ENCODE measurements around the gene PDK4.
"Not testable (repeated sequence)": the region's sequence is repeated elsewhere in the genome, so short reads cannot be mapped to it uniquely, and the experiment has no call there.

Gene PDK4

DNA sequence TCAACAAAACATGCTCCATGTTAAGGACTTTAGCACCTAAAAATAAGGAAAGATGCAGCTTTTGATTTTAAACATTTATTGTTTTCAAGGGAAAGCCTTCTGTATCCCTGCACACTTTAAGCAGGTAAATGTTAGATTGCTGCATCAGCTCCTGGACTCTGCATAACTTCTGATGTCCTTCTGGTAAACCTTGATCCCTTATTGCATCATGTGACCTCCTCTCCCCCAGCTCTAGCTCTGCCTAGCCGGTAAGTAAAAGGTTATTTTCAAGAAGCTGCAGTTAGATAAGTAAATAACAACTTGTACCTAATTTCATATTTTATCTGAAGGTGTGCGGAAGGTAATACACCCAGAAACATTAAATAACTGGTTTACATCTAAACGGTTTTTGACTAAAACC lies 37.5 kb downstream of the PDK4 start:
- DNase-seq = no peak

DNA sequence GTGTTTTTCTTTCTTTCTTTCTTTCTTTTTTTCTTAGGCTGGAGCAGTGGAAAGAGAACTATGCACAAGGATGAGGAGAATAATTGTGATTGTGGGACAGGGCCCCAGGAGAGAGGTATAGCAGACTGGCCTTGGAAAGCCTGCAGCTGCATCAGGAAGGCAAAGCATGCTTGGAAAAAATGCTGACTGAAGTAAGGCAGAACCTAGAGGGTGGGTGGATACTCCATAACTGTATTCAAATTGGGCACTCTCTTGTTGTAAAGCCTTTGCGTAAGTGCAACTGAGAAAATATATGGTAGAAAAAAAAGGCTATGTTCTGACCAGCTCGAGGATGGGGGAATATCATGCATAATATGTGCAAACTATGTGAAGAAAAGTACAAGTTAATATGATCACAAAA lies 39.5 kb downstream of the PDK4 start:
- no peak for DNase-seq

DNA sequence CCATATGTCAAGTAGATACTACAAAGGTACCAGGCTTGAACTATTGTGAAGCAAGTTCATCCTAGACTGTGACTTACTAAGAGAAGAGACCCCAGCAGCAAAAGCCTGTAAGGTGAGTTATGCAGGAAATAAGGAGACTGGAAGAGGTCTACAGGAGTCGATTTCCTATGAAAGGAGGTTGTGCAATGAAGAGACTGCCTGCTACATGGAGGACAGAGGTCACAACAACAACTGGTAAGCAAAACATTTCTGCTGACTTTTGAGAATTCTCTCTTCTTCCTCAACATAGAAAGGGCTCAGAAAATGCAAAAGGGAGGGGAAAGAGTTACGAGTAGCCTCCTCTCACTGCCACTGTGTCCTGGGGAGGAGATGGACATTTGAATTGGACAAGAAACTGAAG lies 42.4 kb downstream of the PDK4 start:
- no peak for DNase-seq

DNA sequence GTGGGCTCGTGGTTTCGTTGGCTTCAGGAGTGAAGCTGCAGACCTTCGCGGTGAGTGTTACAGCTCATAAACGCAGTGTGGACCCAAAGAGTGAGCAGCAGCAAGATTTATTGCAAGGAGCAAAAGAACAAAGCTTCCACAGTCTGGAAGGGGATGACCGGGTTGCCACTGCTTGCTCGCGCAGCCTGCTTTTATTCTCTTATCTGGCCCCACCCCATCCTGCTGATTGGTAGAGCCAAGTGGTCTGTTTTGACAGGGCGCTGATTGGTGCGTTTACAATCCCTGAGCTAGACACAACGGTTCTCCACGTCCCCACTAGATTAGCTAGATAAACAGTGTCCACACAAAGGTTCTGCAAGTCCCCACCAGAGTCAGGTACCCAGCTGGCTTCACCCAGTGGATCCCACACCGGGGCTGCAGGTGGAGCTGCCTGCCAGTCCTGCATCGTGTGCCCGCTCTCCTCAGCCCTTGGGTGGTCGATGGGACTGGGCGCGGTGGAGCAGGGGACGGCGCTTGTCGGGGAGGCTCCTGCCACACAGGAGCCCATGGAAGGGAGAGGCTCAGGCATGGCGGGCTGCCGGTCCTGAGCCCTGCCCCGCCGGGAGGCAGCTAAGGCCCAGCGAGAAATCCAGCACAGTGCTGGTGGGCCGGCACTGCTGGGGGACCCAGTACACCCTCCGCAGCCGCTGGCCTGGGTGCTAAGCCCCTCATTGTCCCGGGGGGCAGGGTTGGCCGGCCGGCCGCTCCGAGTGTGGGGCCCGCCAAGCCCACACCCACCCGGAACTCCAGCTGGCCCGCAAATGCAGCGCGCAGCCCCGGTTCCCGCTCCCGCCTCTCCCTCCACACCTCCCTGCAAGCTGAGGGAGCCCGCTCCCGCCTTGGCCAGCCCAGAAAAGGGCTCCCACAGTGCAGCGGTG lies 44.0 kb downstream of the PDK4 start:
- DNase-seq = not testable (repeated sequence)

DNA sequence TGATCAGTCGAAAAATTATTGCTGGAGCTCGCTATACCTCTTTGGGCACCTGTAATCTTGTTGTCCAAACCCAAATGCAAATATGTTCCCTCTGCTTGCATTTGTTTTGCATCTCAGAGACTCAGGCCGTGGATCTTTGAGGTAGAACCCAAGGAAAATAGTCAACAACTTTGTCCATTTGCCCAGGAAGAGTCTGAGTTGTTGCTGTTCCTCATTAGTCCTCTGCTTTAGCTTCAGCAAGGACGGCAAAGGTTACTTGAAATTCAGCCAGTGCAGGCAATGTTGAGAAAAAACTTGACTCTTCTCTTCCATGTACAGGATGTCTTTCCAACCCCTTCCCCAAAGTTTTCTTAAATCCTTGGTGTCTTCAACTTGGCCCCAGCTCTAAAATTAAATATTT lies 45.8 kb downstream of the PDK4 start:
- no peak for DNase-seq

DNA sequence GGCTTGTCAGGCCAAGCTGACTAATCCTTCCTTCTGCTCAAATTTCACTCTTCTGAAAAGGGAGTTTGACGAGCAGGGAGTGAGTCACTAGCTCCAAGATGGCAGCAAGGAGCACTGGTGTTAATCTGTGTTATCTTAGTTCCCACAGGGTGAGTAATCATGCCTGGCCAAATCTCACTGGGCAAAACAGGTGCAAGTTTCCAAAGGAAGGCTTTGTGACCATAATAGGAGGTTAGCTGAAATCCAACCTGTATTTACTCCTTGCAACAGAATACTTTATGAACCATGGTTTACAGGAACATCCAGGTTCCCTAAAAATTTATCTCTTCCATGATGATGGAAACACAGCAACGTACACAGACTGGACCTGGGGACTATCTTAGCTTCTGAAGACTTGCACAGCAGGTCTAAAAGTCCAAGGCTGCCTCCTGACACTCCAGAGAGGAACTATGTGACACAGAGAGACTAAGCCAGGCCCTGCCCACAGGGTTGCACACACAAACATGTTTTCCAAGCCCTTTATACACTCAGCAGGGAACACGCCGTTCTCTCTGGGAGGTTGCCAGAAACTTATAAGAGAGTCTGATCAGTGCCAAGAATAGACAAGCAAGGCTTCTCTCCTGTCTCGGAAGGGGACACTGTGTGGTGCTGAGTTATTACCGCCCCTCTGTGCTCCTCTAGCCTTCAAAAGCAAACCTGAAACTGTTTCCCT lies 46.3 kb downstream of the PDK4 start:
- no peak for DNase-seq

DNA sequence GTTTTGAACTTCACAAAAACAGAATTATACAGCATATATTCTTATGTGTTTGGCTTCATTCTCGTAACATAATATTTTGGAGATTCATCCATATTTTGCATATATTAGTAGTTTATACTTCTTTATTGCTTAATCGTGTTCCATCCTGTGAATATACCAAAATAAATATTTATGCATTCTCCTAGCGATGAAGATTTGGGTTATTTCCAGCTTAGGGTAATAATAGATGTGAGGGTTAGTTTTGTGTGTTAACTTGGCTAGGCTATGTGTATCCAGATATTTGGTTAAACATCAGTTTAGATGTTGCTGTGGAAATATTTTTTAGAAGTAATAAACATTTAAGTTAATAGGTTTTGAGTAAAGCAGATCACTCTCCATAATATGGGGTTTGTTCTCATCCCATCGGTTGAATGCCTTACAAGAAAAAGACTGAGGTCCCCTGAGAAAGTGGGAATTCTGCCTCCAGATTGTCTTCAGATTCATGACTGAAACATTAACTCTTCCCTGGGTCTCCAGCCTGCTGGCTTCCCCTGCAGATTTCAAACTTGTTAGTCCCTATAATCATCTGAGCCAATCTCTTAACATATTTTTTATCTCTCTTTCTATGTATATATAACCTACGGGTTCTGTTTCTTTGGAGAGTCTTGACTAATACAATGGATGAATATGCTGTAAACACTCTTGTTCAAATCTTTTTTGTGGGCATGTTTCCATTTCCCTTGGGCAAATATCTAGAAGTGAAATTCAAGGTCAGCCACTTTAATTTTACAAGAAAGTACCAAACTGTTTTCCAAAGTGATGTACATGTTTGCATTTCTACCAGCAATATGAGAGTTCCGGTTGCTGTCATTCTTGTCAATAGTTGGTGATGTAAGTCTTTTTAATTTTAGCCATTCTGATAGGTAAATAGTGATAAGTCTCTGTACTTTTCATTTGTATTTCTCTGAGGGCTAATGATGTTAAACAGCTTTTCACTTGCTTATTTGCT lies 48.7 kb downstream of the PDK4 start:
- no peak for DNase-seq

DNA sequence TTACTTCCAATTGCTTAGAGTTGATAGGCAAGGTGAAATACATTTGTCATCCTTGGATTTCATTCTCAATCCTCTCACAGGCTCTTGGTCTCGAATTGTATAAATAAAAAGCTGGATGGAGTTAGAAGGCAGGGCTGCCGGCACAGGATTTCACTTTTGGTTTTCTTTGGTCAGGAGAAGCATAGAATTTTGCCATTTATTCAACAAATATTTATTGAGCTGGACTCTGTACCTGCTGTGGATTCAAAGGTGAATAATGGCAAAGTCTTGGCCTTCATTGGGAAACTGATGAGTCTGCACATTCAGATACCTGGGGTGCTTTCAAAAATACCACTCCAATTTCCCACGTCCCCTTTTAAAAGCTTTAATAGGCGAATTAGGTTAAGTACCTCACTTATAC lies 49.7 kb downstream of the PDK4 start:
- DNase-seq = no peak

DNA sequence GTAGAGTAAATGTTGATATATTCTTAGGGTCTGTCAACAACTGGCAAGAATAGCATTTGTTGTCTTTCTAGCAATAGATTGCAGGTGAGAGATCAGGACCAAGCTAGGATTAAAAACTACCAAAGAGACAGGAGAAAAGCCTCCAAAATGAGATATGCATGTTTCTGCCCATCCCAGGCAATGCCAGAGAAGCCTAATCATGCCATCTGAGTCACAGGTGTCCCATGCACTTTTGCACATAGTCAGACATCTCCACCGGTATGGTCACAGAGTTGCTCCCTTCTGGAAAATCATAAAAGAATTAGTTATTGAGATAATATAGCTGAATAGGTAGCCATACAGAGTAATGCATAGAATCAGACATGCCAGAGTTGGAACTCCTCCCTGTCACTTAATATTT lies 50.6 kb downstream of the PDK4 start:
- no peak for DNase-seq

DNA sequence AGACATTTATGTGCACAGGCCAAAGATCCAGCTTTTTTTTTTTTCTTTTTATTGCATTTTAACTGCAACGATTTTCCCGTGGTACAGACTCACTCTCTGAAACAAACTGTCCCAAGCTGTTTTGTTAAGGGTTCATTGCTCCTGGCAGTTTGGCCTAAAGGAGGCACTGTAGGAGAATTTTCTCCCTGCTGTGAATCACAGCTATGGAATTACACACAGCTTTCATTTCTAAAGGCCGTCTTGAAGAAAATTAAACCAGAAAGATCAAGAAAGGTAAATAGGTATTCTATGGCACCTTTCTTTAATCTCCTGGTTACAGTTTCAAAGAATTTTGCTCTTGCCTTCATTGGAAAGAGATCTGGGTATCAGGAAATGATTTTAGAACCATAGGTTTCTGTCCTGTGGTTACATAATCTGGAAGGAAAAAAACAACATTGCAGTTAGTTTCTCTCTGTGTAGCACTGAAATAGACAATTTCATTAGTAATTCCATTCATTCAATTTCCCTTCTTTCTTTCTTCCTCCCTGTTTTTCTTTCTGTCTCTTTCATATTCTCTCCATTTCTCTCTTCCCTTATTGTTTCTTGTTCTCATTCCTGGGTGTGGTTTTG lies 51.2 kb downstream of the PDK4 start:
- DNase-seq = no peak

DNA sequence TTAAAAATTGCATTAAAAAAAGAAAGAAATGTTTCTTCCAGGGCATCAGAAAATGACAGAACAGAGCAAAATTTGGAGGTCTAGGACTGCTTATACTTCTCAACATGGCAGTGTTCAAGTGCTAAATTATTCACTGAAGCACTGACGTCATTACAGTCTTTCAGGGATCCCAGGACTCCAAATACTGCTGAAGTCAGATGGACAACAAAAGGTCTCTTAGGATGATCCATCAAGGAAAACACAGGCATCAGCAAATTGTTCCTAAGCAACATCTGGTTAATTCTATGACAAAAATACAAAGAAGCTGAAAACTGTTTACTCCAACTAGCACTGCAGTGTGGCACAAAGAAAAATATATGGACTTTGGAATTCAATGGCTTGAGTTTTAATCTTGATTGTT lies 52.1 kb downstream of the PDK4 start:
- no peak for DNase-seq

DNA sequence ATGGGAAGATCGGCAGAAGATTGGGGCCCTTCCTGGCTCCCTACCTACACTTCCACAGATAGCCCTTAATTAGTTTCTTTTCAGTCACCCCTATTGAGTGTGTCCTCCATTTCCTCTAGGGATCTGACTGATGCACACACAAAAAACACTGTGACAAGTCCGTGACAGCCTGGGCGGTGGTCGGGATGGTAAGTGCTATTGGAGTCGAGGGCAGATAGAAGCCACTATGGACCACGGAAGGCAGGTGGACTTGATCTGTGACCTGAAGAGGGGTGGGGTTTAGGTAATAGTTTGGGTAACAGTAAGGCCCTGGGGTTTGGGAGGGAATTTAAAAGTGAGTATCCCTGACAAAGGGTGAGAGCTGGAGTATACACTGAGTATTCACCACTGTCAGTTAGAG lies 53.0 kb downstream of the PDK4 start:
- DNase-seq = no peak

DNA sequence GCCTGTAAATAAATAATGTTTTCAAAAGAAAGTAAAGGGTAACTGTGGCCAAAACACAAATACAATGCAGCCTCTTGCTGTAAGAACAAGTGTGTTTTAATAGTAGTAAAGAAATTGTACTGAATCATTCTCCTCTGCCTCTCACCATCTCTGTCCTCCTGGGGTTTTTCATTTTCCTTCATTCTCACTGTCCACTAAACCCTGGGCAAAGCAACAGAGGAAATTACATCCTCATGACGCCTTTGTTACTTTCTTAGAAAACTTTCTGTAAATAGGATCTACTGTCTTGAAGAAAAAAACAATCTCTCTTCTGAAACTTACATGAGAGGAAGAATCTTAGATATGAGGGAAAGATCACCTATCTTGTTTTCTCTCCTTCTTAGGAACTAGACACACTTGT lies 56.0 kb downstream of the PDK4 start:
- DNase-seq = no peak

DNA sequence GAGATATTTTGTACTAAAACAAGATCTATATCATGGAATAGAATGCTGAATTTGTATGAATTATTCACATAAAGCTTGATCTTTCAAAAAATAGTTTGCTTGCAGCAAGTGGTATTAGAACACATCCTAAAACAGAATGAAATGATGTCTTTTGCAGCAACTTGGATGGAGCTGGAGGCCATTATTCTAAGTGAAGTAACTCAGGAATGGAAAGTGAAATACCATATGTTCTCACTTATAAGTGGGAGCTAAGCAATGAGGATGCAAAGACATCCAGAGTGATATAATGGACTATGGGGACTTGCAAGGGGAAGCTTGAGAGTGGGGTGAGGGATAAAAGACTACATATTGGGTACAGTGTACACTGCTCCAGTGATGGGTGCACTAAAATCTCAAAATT lies 56.9 kb downstream of the PDK4 start:
- no peak for DNase-seq

DNA sequence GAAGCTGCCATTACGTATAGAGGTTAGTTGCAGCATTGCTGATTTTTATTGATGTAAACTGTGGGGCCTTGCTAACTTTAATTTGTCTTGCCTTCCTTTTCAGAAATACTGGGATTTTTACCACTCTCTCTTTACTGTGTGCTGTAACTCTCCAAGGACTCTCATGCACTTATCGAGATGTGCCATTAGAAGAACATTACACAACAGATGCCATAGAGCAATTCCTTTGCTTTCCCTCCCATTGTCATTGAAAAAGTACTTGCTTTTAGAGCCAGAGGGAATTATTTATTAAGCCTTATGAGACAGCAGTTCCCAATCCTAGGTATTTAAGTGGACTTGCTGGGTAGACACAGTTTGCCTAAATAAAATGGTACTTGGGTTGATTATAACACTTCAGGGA lies 58.8 kb downstream of the PDK4 start:
- no peak for DNase-seq

DNA sequence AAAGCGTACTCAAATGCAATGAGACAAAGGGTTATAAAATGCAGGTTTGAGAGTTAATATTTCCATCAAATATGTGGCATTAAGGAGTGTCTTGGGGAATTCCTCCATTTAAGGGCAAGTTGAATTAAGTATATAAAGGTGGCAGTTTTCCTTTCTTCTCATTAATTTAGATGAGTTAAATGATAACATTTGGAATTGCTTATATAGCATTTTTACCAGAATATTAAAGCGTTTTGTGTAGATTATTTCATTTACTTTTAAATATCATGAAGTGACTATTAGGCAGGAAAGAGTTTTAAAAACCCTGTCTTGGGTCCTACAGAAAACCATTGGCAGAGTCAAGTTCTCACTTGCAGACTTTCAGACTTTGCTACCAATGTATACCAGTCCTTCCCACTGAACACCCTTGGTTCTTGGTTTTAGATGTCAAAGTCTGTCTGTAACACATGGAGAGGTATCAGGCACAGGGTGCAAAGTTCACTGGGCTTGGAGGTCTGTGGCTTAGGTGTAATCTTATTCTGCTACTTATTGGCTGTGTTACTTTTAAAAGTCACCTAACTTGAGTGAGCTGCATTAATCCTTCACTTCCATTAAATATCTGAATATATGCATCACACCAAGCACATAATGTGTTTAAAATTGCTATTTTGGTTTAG lies 59.5 kb downstream of the PDK4 start:
- no peak for DNase-seq

DNA sequence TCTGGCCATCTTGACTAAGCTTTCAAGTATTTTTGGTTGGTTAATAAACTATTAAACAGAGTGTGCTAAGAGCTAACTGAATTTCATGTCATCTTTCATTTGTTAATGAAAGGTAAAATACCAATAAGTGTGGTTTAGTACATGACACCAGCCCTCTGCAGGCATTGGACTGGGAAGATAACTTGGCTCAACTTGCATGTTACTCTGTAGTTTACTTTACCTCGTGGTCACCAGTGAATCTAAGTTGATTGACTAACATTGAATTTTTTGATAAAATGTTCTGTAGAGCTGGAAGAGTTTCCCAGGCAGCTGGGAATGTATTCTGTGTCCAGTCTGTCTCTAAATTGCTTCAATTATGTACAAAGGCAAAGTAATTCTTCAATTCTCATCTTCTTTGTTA lies 60.7 kb downstream of the PDK4 start:
- DNase-seq = no peak

DNA sequence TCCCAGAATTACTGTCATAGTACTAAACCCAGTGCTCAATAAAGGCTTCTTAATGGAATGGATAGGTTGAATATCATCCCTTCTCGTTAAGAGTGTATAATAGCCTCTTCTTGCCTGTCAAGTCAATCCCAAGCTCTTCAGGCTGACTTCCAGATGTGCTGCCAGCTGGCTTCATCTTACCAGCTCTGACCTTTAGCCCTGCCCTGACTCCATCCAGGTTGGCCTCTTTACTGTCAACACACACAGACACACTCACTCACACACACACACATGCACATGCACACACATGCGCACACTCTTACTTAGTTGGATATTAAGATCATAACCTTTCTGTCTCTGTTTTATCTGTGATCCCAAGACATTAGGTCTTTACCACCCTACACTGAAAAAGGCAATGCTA lies 61.5 kb downstream of the PDK4 start:
- no peak for DNase-seq
